Sigmoid colon (tissue), 7 donors: ENCODE measurements around the gene EGF. TPM values are rescaled to one million over a fixed set of nuclear protein-coding genes. Genes with fewer than 3 reads are reported as not detected.
"Not testable (repeated sequence)": the region's sequence is repeated elsewhere in the genome, so short reads cannot be mapped to it uniquely, and the experiment has no call there.

Source experiments
- DNase-seq: peaks from one replicate; pipeline ENCODE4 v3.0.0-alpha.2; 2019
- H3K27ac ChIP-seq, 4 donors: fragments of 200-600 bp; sonication (generic); one replicate each; pipeline ENCODE4 v1.5.1; 2016 to 2019; ENCODE audit warnings: mild to moderate bottlenecking in 1 of 4
- H3K27me3 ChIP-seq, 3 donors: fragments of 200-600 bp; sonication (generic); one replicate each; pipeline ENCODE4 v1.5.1; 2019; ENCODE audit warnings: mild to moderate bottlenecking in 1 of 3
- H3K36me3 ChIP-seq, 4 donors: fragments of 200-600 bp; sonication (generic); one replicate each; pipeline ENCODE4 v1.5.1; 2016 to 2019
- H3K4me1 ChIP-seq, 4 donors: fragments of 200-600 bp; sonication (generic); one replicate each; pipeline ENCODE4 v1.5.1; 2017 to 2019
- H3K4me3 ChIP-seq, 4 donors: fragments of 200-600 bp; sonication (generic); one replicate each; pipeline ENCODE4 v1.5.1; 2017 to 2019; ENCODE audit warnings: mild to moderate bottlenecking in 2 of 4, moderate library complexity in 1 of 4
- H3K9me3 ChIP-seq, 4 donors: fragments of 200-600 bp in 3 of 4; sonication (generic) in 3 of 4; one replicate each; pipeline versions ENCODE4 v1.5.1 to v1.6.1; 2013 to 2019
- EP300 ChIP-seq, 4 donors: sonication (generic); formaldehyde crosslinking; IDR thresholded peaks; one replicate each; pipeline ENCODE4 v1.6.1; 2017; ENCODE audit warnings: antibody characterized with exemption in 4 of 4
- POLR2A ChIP-seq, 2 donors: fragments of 450-650 bp; IDR thresholded peaks; one replicate each; pipeline ENCODE4 v1.6.1; 2016; ENCODE audit warnings: antibody characterized with exemption in 2 of 2, mild to moderate bottlenecking in 2 of 2, moderate library complexity in 2 of 2
- POLR2AphosphoS5 ChIP-seq, 4 donors: sonication (generic); formaldehyde crosslinking; IDR thresholded peaks; one replicate each; pipeline ENCODE4 v1.6.1; 2017; ENCODE audit warnings: antibody characterized with exemption in 4 of 4
- WGBS, 2 donors: extraction: QIAGEN DNeasy Blood & Tissue Kit; methylation state at CpG; one replicate each; pipeline ENCODE4 v1.1.7; 2013; 5-methylcytosine and 5-hydroxymethylcytosine counted together
- intact Hi-C: fragments of 100-400 bp; cut with DNase I; formaldehyde crosslinking; loops from one replicate; pipeline ENCODE4 v1.15.1; 2023
- polyA plus RNA-seq, 3 donors: library from polyadenylated mRNA; stranded (reverse); fragments of 200-250 nt; gene quantifications; one replicate each; pipeline ENCODE4 v1.2.3, GENCODE V29; 2013
- total RNA-seq, 4 donors: library from RNA; depleted of rRNA; stranded (reverse); fragments of >200 nt; gene quantifications; one replicate each; pipeline ENCODE4 v1.1.0, GENCODE V29; 2016
- TF ChIP-seq, protein P1 (sequence below), 4 experiments: fragments of 450-650 bp in 3 of 4; fragments of 200-600 bp in 1 of 4; IDR thresholded peaks; one replicate each; pipeline ENCODE4 v1.5.1; 2016 to 2019; ENCODE audit warnings: antibody characterized with exemption in 4 of 4, mild to moderate bottlenecking in 3 of 4, moderate library complexity in 2 of 4
- donor health status: healthy with polysubstance abuse.
- donor health status: Bipolar disorder and iron deficiency.
- donor health status: healthy.

The EGF gene
- total and polyA plus RNA-seq, 7 donors, result 0.46 to 1.3 (median 0.70) TPM; not detected in 1

DNA sequence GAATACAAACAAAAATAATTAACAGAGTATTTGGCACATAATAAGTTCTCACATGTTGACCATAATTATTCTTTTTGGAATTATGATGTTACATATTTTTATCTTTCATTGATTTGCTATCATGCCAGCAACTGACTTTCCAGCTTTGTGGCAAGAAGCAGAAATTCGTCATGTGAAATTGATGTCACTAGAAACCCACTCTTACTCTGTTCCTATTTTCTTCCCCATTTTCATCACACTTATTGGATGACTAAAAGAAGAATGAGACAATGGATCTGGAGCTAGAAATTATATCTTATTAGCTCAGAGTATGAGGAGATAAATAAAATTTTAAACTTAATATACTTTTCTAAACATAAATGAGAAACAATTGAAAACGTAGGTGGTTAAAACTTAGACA is 31.9 kb downstream of the EGF start:
- WGBS, 2 donors, result 86 to 90% methylated on average over 2 of the region's 2 CpGs

DNA sequence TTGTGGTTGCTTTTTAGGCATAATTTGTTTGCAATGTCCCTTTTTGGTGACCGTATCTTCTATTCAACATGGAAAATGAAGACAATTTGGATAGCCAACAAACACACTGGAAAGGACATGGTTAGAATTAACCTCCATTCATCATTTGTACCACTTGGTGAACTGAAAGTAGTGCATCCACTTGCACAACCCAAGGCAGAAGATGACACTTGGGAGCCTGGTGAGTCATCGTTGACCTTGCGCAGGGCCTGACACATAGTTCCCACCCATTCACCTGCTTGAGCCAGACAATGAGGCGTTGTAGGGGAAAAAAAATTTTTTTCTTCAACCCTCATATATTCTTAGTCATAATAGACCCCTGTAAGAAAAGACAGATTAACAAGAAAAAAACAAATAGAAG is 32.4 kb downstream of the EGF start:
- no peak for DNase-seq
- no peaks in the 10 kb centered on the region for H3K9me3 ChIP-seq
- no peak overlapping the region for H3K4me3 ChIP-seq
- H3K27me3 ChIP-seq, result no peaks in the 10 kb centered on the region
- WGBS, 2 donors, result 66 to 68% methylated on average over 4 of the region's 4 CpGs
- no peaks in the 10 kb centered on the region for H3K4me1 ChIP-seq
- TF ChIP-seq POLR2A (IDR thresholded peaks at IDR 0.05), result no peak
- H3K27ac ChIP-seq, result no peak overlapping the region
- no peaks in the 10 kb centered on the region for H3K36me3 ChIP-seq
- intact Hi-C loops, result no loop called here

More for the DNA sequence above, 31.9 kb downstream of the EGF start:
- Histone ChIP-seq H3K36me3 (no peaks in the 10 kb centered on the region), H3K4me3 (no peak overlapping the region), H3K9me3 (no peaks in the 10 kb centered on the region), H3K4me1 (no peaks in the 10 kb centered on the region), H3K27ac (no peak overlapping the region), H3K27me3 (no peaks in the 10 kb centered on the region)
- no peak for DNase-seq
- intact Hi-C loops, result no loop called here
- TF ChIP-seq POLR2A (IDR thresholded peaks at IDR 0.05) (no peak), POLR2AphosphoS5 (IDR thresholded peaks at IDR 0.05) (no peak), EP300 (IDR thresholded peaks at IDR 0.05) (no peak)
- TF ChIP-seq, protein P1, sequence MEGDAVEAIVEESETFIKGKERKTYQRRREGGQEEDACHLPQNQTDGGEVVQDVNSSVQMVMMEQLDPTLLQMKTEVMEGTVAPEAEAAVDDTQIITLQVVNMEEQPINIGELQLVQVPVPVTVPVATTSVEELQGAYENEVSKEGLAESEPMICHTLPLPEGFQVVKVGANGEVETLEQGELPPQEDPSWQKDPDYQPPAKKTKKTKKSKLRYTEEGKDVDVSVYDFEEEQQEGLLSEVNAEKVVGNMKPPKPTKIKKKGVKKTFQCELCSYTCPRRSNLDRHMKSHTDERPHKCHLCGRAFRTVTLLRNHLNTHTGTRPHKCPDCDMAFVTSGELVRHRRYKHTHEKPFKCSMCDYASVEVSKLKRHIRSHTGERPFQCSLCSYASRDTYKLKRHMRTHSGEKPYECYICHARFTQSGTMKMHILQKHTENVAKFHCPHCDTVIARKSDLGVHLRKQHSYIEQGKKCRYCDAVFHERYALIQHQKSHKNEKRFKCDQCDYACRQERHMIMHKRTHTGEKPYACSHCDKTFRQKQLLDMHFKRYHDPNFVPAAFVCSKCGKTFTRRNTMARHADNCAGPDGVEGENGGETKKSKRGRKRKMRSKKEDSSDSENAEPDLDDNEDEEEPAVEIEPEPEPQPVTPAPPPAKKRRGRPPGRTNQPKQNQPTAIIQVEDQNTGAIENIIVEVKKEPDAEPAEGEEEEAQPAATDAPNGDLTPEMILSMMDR (IDR thresholded peaks at IDR 0.05), result no peak

DNA sequence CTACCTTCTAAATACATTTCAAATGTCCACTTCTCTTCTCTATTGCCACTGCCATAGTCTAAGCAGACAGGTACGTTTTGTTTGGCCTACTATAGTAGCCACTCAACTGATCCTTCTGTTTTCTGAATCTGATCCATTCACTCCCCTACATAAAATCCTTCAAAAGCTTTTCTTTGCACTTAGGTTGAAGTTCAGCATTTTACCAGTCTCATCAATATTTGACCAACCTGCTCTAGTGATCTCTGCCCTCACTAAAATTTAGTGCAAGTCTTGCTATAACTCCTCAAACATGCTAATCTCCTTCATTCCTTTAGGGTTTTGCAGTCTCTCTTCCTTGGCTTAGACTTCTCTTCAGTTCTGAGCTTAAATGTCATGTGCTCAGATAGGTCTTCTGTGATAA is 33.4 kb downstream of the EGF start:
- H3K27ac ChIP-seq, result no peak overlapping the region
- H3K36me3 ChIP-seq, result no peaks in the 10 kb centered on the region
- WGBS, 2 donors, result 75 to 80% methylated on average over 1 of the region's 1 CpG
- H3K27me3 ChIP-seq, result no peaks in the 10 kb centered on the region
- no peak for DNase-seq
- intact Hi-C loops, result no loop called here
- TF ChIP-seq POLR2A (IDR thresholded peaks at IDR 0.05), result no peak
- no peak for TF ChIP-seq POLR2AphosphoS5 (IDR thresholded peaks at IDR 0.05)
- TF ChIP-seq, protein P1 (IDR thresholded peaks at IDR 0.05), result no peak
- TF ChIP-seq EP300 (IDR thresholded peaks at IDR 0.05), result no peak
- no peaks in the 10 kb centered on the region for H3K4me1 ChIP-seq
- no peaks in the 10 kb centered on the region for H3K9me3 ChIP-seq
- H3K4me3 ChIP-seq, result no peak overlapping the region

DNA sequence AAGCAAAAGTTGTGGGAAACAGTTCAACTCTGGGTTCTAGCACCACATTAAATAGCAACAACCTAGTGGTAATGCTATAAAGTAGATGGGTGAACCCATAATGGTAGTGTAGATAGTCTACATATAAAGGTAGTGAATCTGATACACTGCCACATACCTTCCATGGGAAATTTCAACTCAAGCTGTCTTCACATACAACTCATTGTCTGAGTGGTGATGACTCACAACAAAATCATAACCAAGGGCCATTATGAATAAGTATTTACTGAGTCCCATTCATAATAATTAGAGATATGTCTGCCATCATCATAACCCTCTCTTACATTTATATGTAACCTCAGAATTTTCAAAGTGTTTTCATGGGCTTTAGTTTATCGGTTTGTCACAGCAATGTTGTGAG is 34.8 kb downstream of the EGF start:
- intact Hi-C loops, result no loop called here
- WGBS, 2 donors, result 91 to 94% methylated on average over 1 of the region's 1 CpG

DNA sequence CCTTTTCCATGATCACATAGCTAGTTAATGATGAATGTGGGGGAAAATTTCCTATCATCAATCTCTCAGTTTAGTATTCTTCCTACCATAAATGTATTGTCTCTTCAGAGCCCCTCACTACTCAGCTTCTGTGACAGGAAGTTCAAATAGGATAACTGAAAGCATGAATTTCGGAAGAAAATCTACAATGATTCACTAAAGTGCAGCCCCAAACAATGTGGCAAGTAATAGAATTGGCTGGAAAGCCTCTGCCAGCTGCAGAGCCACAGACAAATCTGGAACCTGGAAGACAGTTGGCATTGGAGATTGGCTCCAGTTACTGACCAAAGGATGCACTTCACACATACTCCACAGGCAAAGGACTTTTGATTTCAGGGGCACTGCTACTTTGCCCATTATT is 35.2 kb downstream of the EGF start:
- Histone ChIP-seq H3K9me3 (no peaks in the 10 kb centered on the region), H3K36me3 (no peaks in the 10 kb centered on the region), H3K4me1 (no peaks in the 10 kb centered on the region), H3K4me3 (no peak overlapping the region), H3K27me3 (no peaks in the 10 kb centered on the region), H3K27ac (no peak overlapping the region)
- TF ChIP-seq POLR2A (IDR thresholded peaks at IDR 0.05), result no peak
- intact Hi-C loops, result no loop called here
- DNase-seq, result no peak
- WGBS, 2 donors, result 44 to 59% methylated on average over 1 of the region's 1 CpG

More for the DNA sequence above, 34.8 kb downstream of the EGF start:
- H3K36me3 ChIP-seq, result no peaks in the 10 kb centered on the region
- H3K4me3 ChIP-seq, result no peak overlapping the region
- no peaks in the 10 kb centered on the region for H3K4me1 ChIP-seq
- H3K27me3 ChIP-seq, result no peaks in the 10 kb centered on the region
- TF ChIP-seq POLR2AphosphoS5 (IDR thresholded peaks at IDR 0.05) (no peak), EP300 (IDR thresholded peaks at IDR 0.05) (no peak), POLR2A (IDR thresholded peaks at IDR 0.05) (no peak)
- TF ChIP-seq, protein P1 (IDR thresholded peaks at IDR 0.05), result no peak
- no peak overlapping the region for H3K27ac ChIP-seq
- H3K9me3 ChIP-seq, result no peaks in the 10 kb centered on the region
- no peak for DNase-seq

DNA sequence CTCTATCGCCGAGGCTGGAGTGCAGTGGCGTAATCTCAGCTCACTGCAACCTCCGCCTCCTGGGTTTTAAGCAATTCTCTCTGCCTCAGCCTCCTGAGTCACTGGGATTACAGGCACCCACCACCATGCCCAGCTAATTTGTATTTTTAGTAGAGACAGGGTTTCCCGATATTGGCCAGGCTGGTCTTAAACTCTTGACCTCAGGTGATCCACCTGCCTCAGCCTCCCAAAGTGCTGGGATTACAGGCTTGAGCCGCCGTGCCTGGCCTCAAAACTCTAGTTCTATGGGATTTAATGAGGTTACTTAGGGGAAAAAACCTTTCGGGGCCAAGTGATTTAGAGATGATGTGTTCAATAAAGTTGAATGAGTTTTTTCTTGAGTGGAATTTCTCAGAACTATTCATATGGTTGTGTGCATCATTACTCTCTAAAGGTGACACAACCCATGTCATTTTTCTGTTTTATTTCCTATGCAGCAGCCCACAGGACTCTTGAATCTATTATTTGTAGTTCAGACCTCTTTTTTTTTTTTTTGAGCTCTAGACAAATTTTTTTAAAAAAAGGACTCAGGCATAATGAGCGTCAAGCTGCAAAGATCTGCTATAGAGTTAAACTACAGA is 36.5 kb downstream of the EGF start:
- H3K9me3 ChIP-seq, H3K4me3 ChIP-seq, DNase-seq, H3K36me3 ChIP-seq, H3K27me3 ChIP-seq, H3K27ac ChIP-seq, H3K4me1 ChIP-seq, intact Hi-C loops: not testable (repeated sequence)
- 91 to 95% methylated on average over 9 of the region's 9 CpGs for WGBS, 2 donors
